Astrocyte (in vitro differentiated cells and primary cell): ENCODE results near the gene PEAK3.

Experiments used
- CTCF ChIP-seq: IDR thresholded peaks from 2 replicates; pipeline ENCODE4 v1.5.1; 2011; ENCODE audit warnings: low read depth, mild to moderate bottlenecking, inconsistent platforms, low read length, moderate library complexity; ENCODE audit not compliant: insufficient read depth
- EZH2 ChIP-seq: IDR thresholded peaks from 2 replicates; pipeline ENCODE4 v1.6.1; 2012; ENCODE audit warnings: mild to moderate bottlenecking, low read length, inconsistent platforms; ENCODE audit not compliant: insufficient read depth

DNA sequence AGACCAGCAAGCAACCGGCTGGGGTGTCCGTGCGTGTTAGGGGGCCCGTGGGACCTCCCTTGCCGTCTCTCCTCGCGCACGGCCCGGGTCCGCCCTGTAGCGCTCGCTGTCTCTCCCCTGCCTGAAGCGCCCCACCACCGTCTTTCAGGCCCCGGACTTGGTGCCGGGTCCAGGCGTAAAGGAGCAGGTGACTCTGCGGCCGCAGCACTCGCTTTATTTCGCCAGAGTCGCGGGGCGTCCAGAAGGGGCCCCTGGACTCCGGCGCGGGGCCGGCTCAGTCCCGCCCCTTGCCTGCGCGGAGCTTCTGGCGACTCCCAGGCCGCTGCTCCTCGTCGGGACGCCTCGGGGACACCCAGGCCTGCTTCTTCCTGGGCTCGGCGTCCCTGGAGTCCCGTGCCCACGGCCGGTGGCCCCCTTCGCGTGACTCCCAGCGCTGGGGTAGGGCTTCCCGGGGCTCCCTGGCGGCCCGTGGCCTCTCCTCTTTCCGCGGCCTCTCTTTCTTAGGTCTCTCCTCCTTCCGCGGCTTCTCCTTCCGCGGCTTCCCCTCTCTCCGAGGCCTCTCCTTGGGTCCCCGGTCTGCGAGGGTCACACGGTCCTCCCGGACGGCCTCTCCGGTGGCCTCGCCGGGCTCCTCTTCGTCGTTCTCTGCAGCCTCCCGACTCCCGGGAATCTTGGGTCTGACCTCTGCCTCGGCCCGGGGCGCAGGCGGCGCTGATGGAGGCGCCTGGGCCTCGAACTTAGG, 29.7 kb downstream of the PEAK3 start:
- no peak for TF ChIP-seq CTCF
- TF ChIP-seq EZH2, result peak; percentile 24
